Activated CD4-positive, CD25-positive, alpha-beta regulatory T cell (primary cell): ENCODE data around the gene FBXL14.

Source experiments
- DNase-seq, 4 experiments: peaks; one replicate each; lab custom pipeline; 2025; lab: John Stamatoyannopoulos, UW

Gene FBXL14

GRCh38 chr12:1593174-1594005 lies 991 bp downstream of the FBXL14 start:
- peak in 3 of 4 experiments; percentile 27 to 61 (median 43) for DNase-seq

DNA sequence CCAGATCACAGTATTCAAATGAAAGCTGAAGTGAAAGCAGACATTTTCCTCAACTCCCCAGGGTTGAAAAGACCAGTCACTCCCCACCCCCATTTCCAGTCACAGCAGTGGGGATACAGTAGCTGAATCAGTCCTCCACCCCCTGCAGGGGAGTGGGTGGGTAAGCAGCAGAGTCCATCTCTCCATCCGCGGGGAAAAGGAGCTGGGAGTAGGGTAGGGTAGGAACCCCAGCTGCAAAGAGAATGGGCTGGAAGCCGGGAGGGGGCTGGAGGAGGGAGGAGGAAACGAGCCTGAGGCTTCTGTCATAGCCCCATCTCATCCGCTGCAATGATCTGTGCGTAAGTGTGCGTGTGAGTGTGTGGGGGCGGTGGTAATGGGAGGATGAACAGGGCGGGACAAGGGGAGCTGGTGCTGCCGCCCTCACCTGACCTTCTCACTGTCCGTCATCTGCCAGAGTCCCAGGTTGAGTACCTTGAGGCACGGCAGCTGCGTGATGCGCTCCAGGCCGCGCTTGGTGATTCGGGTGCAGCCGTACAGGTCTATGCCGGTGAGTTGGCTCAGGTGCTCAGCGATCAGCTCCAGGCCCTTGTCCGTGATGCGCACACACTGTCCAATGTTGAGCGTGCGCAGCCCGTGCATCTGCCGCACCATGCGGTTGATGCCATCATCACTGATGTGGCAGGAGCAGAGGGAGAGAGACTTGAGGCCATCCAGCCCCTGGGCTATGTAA lies 1.8 kb downstream of the FBXL14 start:
- peak; percentile 28 to 33 (median 31) for DNase-seq

GRCh38 chr12:1591543-1591942 lies 2.8 kb downstream of the FBXL14 start:
- no peak for DNase-seq

DNA sequence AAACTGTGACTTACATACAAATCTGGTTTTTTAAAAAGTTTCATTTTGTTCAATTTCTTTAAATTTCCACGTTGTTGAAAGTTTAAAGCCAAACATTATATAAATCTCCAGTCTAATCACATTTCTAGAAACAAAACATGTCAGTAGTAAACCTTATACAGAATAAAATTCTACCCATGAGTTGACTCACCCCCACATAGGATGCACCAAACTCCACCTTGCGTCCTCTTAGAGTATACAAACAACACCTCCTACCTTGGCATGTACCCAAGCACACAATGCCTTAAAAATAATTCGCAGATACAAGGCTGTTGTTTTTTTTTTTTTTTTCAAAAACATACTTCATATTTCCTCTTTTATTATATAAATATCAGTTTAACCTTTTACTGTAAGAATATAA lies 3.3 kb downstream of the FBXL14 start:
- DNase-seq: no peak

DNA sequence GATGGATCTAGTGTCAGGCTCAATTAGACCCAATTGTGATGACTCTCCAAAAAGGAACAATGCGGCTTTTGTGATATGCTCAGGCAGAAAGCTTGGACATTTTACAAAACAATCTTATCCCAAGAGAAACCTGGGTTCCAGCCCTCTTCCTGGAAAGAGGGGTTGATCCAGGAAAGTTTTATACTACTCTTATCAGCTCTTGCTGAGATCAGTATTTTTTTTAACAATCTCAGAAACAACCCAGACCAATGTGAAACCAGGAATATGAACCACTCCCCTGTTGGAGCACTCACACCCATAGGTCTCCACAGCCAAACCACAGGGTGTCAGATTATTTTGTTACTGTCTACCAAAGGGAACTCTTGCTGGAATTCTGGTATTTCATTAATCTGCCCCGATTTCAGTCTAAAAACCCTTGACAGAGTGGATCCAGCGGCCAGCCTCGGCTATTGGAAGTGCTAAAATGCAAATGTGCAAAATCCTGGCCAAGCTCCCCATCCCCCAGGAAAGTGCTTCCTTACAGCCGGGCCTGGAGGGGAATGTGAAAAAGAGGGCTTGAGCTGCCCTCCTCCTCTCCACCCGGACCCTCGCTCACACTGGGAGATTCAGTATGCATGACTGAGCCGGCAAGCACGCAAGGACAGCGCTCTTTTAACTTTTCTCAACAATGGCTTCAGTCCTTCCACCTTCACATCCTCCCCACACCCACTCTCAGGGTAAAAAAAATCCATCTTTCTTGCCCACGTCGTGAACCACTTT lies 4.0 kb downstream of the FBXL14 start:
- no peak for DNase-seq

GRCh38 chr12:1588575-1588947 lies 5.8 kb downstream of the FBXL14 start:
- DNase-seq: no peak

- DNase-seq: no peak
Observed at GRCh38 chr12:1587927-1588574, 6.3 kb downstream of the FBXL14 start.

- DNase-seq: no peak
Observed at GRCh38 chr12:1584326-1584725, 10.1 kb downstream of the FBXL14 start.

DNA sequence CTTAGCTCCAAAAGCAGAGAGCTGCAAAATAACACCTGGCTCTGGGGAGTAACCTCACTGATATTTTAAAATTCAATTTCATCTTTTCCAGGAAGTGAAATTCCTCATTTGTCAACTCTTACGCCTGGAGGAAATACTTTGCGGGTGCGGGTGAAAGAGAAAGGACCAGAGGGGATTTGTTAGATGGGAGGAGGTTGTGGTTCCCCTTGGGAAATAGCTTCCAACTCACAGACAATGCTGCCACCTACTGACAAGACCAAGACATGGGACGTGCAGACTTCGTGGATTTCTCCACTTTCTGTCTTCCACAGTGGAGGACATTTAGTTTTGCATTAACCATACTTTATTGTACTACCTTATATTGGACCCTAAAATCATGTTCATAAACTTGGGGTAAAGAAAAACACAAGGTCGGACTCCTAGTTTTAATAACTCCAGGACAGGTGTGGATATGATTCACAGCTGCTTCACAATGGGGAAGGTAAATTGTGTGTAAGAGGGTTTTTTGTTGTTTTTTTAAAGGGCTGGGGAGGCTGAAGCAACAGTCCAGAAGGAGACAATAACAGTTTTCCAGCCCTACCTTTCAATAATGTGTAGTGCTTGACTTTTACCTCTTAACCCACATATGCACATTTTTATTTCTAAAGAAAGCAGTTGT lies 10.8 kb downstream of the FBXL14 start:
- peak; percentile 18 to 30 (median 26) for DNase-seq

GRCh38 chr12:1582709-1583050 lies 11.7 kb downstream of the FBXL14 start:
- no peak for DNase-seq

- no peak for DNase-seq
Observed at GRCh38 chr12:1581973-1582708, 12.2 kb downstream of the FBXL14 start.

DNA sequence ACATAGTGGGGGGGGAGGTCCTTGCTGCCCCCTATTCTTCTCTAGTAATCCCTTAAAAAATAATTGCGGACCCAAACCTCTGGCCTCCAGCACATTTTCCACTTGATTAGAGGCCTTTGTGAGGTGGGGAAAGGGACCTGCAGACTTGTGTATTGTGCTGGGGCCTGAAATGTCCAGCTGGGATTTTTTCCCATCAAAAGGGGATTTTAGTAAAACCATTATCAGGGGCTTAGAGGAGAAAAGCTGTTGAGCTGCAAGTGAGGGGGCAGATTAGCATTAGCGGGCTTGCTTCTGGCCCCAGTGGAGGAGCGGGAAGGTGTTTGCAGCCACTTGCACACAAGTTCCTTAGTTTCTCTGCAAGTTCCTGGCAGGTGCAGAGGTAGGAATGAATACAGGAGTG lies 13.9 kb downstream of the FBXL14 start:
- DNase-seq: no peak

GRCh38 chr12:1579651-1580435 lies 14.5 kb downstream of the FBXL14 start:
- no peak for DNase-seq

- no peak for DNase-seq
Observed at GRCh38 chr12:1576410-1577241, 17.8 kb downstream of the FBXL14 start.

- no peak for DNase-seq
Observed at GRCh38 chr12:1575408-1576401, 18.7 kb downstream of the FBXL14 start.

GRCh38 chr12:1574865-1575259 lies 19.5 kb downstream of the FBXL14 start:
- no peak for DNase-seq

- no peak for DNase-seq
Observed at GRCh38 chr12:1573960-1574864, 20.2 kb downstream of the FBXL14 start.
